Transverse colon (tissue), 4 donors: Measurements from ENCODE around the gene GSK3B.

ENCODE experiments used
- CTCF ChIP-seq, 5 experiments: fragments of 200-600 bp in 3 of 5; fragments of 450-650 bp in 2 of 5; sonication (generic) in 3 of 5; IDR thresholded peaks; 1 replicate in 2 of 5; 2 replicates in 3 of 5; pipeline ENCODE4 v1.5.1; 2016 to 2017; ENCODE audit warnings: antibody characterized with exemption in 5 of 5, inconsistent platforms in 3 of 5, mild to moderate bottlenecking in 2 of 5, moderate library complexity in 1 of 5
- POLR2AphosphoS5 ChIP-seq, 3 donors: sonication (generic); formaldehyde crosslinking; IDR thresholded peaks; one replicate each; pipeline ENCODE4 v1.6.1; 2016; ENCODE audit warnings: antibody characterized with exemption in 3 of 3

GRCh38 chr3:119969759-119970158 is 124.5 kb downstream of the GSK3B start:
- TF ChIP-seq CTCF (IDR thresholded peaks at IDR 0.05) (no peak), POLR2AphosphoS5 (IDR thresholded peaks at IDR 0.05) (no peak)
